ENCODE results near the gene NDST4.

GRCh38 chr4:115107411-115107810, 6.0 kb downstream of the NDST4 start:
- TF ChIP-seq CTCF (IDR thresholded peaks at IDR 0.05; ENCODE audit: low read depth, low read length, missing input control) (no peak), TAF1 (conservative IDR thresholded peaks at IDR 0.05) (no peak), MAX (IDR thresholded peaks at IDR 0.05) (no peak)

Data from liver (tissue), 3 donors.